HG02759 (cell line): ENCODE measurements around the gene GSTO2.
A peak's percentile ranks its signal among the peaks of the same experiment; 100 is the strongest.

ENCODE experiments used
- ATAC-seq: cut with Tn5 transposase; IDR thresholded peaks from one replicate; pipeline ENCODE4 v1.9.1; 2021; ENCODE audit warnings: mild to moderate bottlenecking, moderate library complexity; ENCODE audit not compliant: unreplicated experiment

The GSTO2 gene

GRCh38 chr10:104253106-104253505 lies 15.9 kb upstream of the GSTO2 start:
- ATAC-seq = no peak

DNA sequence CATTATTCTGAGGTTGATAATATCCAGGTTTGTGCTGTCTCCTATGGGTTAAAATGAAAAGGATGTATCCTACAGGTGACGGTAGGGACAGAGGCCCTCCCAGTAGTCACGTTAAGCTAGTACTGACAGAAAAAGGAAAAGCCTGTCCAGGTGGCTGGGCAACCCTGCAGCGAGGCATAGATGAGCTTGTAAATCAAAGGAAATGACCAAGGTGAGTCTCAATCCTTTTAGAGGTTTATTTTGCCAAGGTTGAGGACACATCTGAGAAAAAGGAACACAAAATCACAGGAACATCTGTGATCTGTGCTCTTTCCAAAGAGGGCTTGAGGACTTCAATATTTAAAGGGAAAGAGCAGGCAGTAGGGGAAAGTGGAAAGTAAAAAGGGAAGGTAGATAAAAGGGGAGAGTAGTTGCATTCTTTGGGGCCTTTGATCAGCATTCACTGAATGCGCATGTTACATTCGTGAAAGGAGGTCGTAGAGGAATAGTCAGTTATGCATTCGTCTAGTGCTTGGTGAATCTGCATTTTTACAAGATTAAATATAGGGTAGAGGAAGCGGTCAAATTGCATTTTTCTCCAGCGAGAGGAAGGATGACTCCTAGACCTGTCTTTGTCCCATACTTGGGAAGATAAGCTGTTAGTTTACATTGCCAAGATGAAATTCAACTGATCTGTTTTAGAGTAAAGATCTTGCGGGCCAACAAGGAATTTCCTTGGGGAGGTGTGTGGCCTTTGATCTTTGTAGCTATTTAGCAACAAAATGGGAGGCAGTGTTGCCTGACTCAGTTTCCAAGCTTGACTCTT lies 15.2 kb upstream of the GSTO2 start:
- ATAC-seq = no peak

- peak; percentile 82 for ATAC-seq
These were observed 14.3 kb upstream of the GSTO2 start, which contains the start of gene GSTO1 for GRCh38 chr10:104254493-104255310. TSS of gene GSTO1 (plus strand) at chr10:104254892. CDS start at chr10:104254929, 37 bp downstream.

- no peak for ATAC-seq
These were observed 13.5 kb upstream of the GSTO2 start for GRCh38 chr10:104255311-104255981.

GRCh38 chr10:104256335-104256961 lies 12.5 kb upstream of the GSTO2 start:
- no peak for ATAC-seq

- no peak for ATAC-seq
These were observed 11.7 kb upstream of the GSTO2 start for GRCh38 chr10:104257235-104257634.

DNA sequence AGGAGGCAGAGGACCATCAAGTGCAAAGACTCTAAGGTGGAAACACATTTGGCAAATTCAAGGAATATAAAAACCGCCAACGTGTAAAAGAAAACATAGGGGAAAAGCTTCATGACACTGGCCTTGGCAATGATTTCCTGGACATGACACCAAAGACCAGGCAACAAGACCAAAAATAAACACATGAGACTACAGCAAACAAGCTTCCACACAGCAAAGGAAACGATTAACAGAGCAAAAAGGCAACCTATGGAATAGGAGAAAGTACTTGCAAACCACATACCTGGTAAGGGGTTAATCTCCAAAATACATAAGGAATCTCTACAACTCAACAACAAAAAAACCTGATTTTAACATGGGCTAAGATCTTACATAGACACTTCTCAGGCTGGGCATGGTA lies 10.8 kb upstream of the GSTO2 start:
- no peak for ATAC-seq

GRCh38 chr10:104259456-104259855 lies 9.5 kb upstream of the GSTO2 start:
- ATAC-seq = no peak

GRCh38 chr10:104259999-104260774 lies 8.8 kb upstream of the GSTO2 start:
- no peak for ATAC-seq

DNA sequence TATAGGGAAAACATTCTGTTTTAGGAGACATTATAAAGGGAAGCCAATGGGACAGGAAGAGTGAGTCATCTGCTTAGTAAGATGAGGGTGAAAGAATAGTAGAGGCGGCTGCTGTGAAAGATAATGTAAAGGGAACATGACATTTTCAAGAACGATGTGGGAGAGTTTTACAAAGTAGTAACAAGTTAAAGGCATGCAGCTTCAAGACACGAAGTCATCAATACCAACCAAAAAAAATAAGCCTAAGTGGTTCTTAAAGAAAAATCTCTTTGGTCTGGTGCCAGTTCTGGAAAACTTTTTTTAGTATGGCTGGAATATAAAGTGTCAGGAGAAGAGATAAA lies 8.2 kb upstream of the GSTO2 start:
- ATAC-seq = no peak

GRCh38 chr10:104262055-104262454 lies 6.9 kb upstream of the GSTO2 start:
- ATAC-seq = no peak

GRCh38 chr10:104264783-104265182 lies 4.2 kb upstream of the GSTO2 start:
- ATAC-seq = no peak

GRCh38 chr10:104267721-104268404 lies 1.1 kb upstream of the GSTO2 start:
- ATAC-seq = no peak

- ATAC-seq = no peak
These were observed 625 bp upstream of the GSTO2 start for GRCh38 chr10:104268405-104268712.

DNA sequence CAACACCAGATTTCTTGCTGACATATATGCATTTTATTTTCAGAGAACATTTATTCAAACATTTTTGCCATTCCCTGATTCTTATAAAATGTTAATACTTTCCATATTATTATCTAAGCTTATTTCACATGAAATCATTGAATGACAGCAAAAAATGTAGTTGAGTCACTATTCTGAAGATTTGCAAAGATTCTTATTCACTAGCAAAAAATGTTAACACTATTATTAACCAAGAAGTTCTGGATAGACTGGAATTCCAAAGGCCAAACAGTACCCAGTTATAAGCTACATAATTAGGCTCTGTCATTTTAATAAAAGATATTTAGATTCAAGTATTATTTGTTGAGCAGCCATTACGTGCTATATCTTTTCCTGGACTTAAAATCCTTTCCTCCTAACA lies 4.3 kb downstream of the GSTO2 start:
- ATAC-seq = no peak

GRCh38 chr10:104273899-104274575 lies 5.1 kb downstream of the GSTO2 start:
- no peak for ATAC-seq

GRCh38 chr10:104274762-104275721 lies 6.1 kb downstream of the GSTO2 start:
- peak; percentile 92 for ATAC-seq

DNA sequence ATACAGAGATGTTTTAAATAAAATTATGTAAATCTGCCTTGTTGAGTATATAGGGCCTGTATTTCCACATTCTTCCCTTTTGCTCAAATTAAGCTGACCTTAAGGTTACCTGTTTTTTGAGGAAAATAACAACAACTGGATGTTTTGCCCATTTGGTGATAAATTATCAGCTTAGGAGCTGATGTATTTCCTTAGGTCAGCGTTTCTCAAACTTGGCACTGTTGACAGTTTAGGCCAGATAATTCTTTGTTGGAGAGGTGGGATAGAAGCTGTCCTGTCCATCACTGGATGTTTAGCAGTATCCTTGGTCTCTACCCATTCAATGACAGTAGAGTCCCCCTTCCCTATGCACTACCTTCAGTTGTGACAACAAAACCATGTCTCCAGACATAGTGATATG lies 7.2 kb downstream of the GSTO2 start:
- ATAC-seq = no peak
